CD14-positive monocyte (primary cell): ENCODE measurements around the gene LRRC74A. TPM values are rescaled to one million over a fixed set of nuclear protein-coding genes. Genes with fewer than 3 reads are reported as not detected.

Experiments
- DNase-seq, 3 donors: peaks; one replicate each; pipeline ENCODE4 v3.0.0-alpha.2; 2011 to 2022
- H2AFZ ChIP-seq: 2 replicates; pipeline ENCODE4 v1.6.0; 2012; ENCODE audit warnings: mild to moderate bottlenecking, low read depth, low read length, inconsistent platforms; ENCODE audit not compliant: insufficient read depth, poor library complexity, severe bottlenecking
- H3K27ac ChIP-seq, 2 donors: 1 replicate in 1 of 2; 2 replicates in 1 of 2; pipeline ENCODE4 v1.5.1; 2012 to 2013; ENCODE audit warnings: low read length in 2 of 2, control low read depth in 1 of 2, inconsistent platforms in 1 of 2, low read depth in 1 of 2, mild to moderate bottlenecking in 1 of 2
- H3K27me3 ChIP-seq, 2 donors: one replicate each; pipeline versions ENCODE4 v1.6.0 to v1.6.1; 2011 to 2013; ENCODE audit warnings: low read length in 2 of 2; ENCODE audit not compliant: control insufficient read depth in 2 of 2, insufficient read depth in 2 of 2
- H3K36me3 ChIP-seq, 2 donors: replicated peaks in 1 of 2; 1 replicate in 1 of 2; 2 replicates in 1 of 2; pipeline versions ENCODE4 v1.5.1 to v1.6.1; 2012 to 2013; ENCODE audit warnings: low read length in 2 of 2, control low read depth in 1 of 2, inconsistent platforms in 1 of 2, mild to moderate bottlenecking in 1 of 2; ENCODE audit not compliant: insufficient read depth in 2 of 2, control insufficient read depth in 1 of 2
- H3K4me1 ChIP-seq, 2 donors: 1 replicate in 1 of 2; 2 replicates in 1 of 2; pipeline versions ENCODE4 v1.5.1 to v1.6.1; 2012 to 2013; ENCODE audit warnings: low read length in 2 of 2, control low read depth in 1 of 2, inconsistent platforms in 1 of 2, mild to moderate bottlenecking in 1 of 2, moderate library complexity in 1 of 2; ENCODE audit not compliant: insufficient read depth in 2 of 2, control insufficient read depth in 1 of 2
- H3K4me2 ChIP-seq: replicated peaks from 2 replicates; pipeline ENCODE3; 2012; ENCODE audit warnings: low read length, moderate library complexity, mild to moderate bottlenecking; ENCODE audit not compliant: poor library complexity, severe bottlenecking; ENCODE audit errors: extremely low read depth
- H3K4me3 ChIP-seq, 3 experiments: fragments of 200-600 bp in 1 of 3; sonication (generic) in 1 of 3; replicated peaks in 1 of 3; 1 replicate in 2 of 3; 2 replicates in 1 of 3; pipeline ENCODE4 v1.5.1; 2011 to 2013; ENCODE audit warnings: low read length in 3 of 3, mild to moderate bottlenecking in 3 of 3, control low read depth in 2 of 3, low read depth in 2 of 3, inconsistent platforms in 1 of 3, moderate library complexity in 1 of 3
- H3K79me2 ChIP-seq: 2 replicates; pipeline ENCODE4 v1.6.0; 2012; ENCODE audit warnings: mild to moderate bottlenecking, control low read depth, inconsistent platforms, low read length, moderate library complexity; ENCODE audit not compliant: insufficient read depth
- H3K9ac ChIP-seq: 2 replicates; pipeline ENCODE4 v1.6.0; 2017; ENCODE audit warnings: low read length, mild to moderate bottlenecking; ENCODE audit not compliant: insufficient read depth, poor library complexity, severe bottlenecking
- H3K9me3 ChIP-seq, 2 donors: replicated peaks in 1 of 2; 1 replicate in 1 of 2; 2 replicates in 1 of 2; pipeline versions ENCODE4 v1.5.1 to v1.6.1; 2012 to 2013; ENCODE audit warnings: low read length in 2 of 2, control low read depth in 1 of 2; ENCODE audit not compliant: control insufficient read depth in 1 of 2, insufficient read depth in 1 of 2
- H4K20me1 ChIP-seq: 2 replicates; pipeline ENCODE4 v1.6.0; 2012; ENCODE audit warnings: mild to moderate bottlenecking, low read length, control low read depth, moderate library complexity; ENCODE audit not compliant: insufficient read depth
- H3K27ac Mint-ChIP-seq, 7 donors: one replicate each; pipeline ENCODE4 v1.8.0; 2020; ENCODE audit warnings: mild to moderate bottlenecking in 7 of 7, mixed read lengths in 7 of 7, moderate library complexity in 6 of 7, inconsistent platforms in 2 of 7
- H3K27me3 Mint-ChIP-seq, 3 donors: one replicate each; pipeline ENCODE4 v1.8.0; 2021 to 2022; ENCODE audit warnings: low read depth in 3 of 3, mild to moderate bottlenecking in 3 of 3, mixed read lengths in 3 of 3, moderate library complexity in 3 of 3, inconsistent platforms in 1 of 3
- H3K36me3 Mint-ChIP-seq, 2 donors: one replicate each; pipeline ENCODE4 v1.8.0; 2020; ENCODE audit warnings: mixed read lengths in 2 of 2, inconsistent platforms in 1 of 2, mild to moderate bottlenecking in 1 of 2
- H3K4me1 Mint-ChIP-seq: one replicate; pipeline ENCODE4 v1.8.0; 2020; ENCODE audit warnings: mild to moderate bottlenecking, mixed read lengths
- H3K4me3 Mint-ChIP-seq, 2 donors: one replicate each; pipeline ENCODE4 v1.8.0; 2020; ENCODE audit warnings: mild to moderate bottlenecking in 2 of 2, mixed read lengths in 2 of 2, moderate library complexity in 1 of 2
- H3K9me3 Mint-ChIP-seq, 7 donors: one replicate each; pipeline ENCODE4 v1.8.0; 2020 to 2022; ENCODE audit warnings: mixed read lengths in 7 of 7, mild to moderate bottlenecking in 6 of 7, moderate library complexity in 6 of 7, inconsistent platforms in 2 of 7
- CTCF ChIP-seq: fragments of 200-600 bp; IDR thresholded peaks from one replicate; pipeline ENCODE4 v1.8.0; 2022; ENCODE audit warnings: antibody characterized with exemption, mild to moderate bottlenecking
- WGBS: methylation state at CpG from one replicate; pipeline ENCODE4 v1.1.5; 2013; ENCODE audit warnings: missing lambda C conversion rate; ENCODE audit not compliant: insufficient coverage; 5-methylcytosine and 5-hydroxymethylcytosine counted together
- intact Hi-C, 2 donors: fragments of 100-400 bp; cut with micrococcal nuclease; formaldehyde crosslinking; loops; one replicate each; pipeline versions ENCODE4 v1.15.0 to v1.15.1; 2023
- polyA plus RNA-seq, 3 donors: library from polyadenylated mRNA; depleted of rRNA in 1 of 3; unstranded in 2 of 3; stranded (reverse) in 1 of 3; fragments of 300-500 nt in 2 of 3; fragments of >200 nt in 1 of 3; fragmentation: Illumina TruSeq in 2 of 3; gene quantifications; 1 replicate in 2 of 3; 2 replicates in 1 of 3; pipeline ENCODE4 v1.2.3, GENCODE V29; 2012 to 2021

Gene LRRC74A
- polyA plus RNA-seq, 3 donors, result 0.24 TPM; not detected in 2

DNA sequence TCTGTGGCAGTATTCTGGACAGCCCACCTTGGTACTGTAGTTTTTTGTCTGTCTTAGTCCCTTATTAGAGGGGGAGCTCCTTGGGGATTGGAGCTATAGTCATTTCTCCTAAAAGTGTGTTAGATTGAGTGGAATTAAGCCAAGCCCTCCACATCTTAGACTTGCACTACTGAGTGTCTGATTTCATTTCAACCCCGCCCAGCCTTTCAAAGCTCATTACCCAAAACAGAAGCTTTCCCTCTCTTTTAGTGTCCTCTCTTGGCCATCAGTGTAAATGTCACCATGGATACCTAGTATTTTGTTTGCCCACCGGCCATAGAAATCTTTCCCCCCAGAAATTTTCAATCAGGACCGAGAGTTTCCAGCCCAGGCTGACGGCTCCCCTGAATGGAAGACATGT lies 74.5 kb downstream of the LRRC74A start:
- Histone ChIP-seq H3K79me2 (no peaks in the 10 kb centered on the region), H3K9me3 (no peaks in the 10 kb centered on the region), H3K27ac (no peak overlapping the region), H3K36me3 (no peaks in the 10 kb centered on the region), H3K4me3 (no peak overlapping the region), H3K4me2 (no peak overlapping the region), H3K9ac (no peak overlapping the region), H2AFZ (no peak overlapping the region), H4K20me1 (no peaks in the 10 kb centered on the region), H3K4me1 (peaks cover 15% of the 10 kb centered on the region in 2 donors), H3K27me3 (no peaks in the 10 kb centered on the region)
- peaks cover 0 to 8% (median 1%) of the 10 kb centered on the region in 7 donors for H3K9me3 Mint-ChIP-seq
- H3K27ac Mint-ChIP-seq, result peak overlapping the region in 1 of 7 donors; percentile 54
- peaks cover 20% of the 10 kb centered on the region for H3K4me1 Mint-ChIP-seq
- no peaks in the 10 kb centered on the region for H3K36me3 Mint-ChIP-seq
- H3K27me3 Mint-ChIP-seq, result peaks cover 12 to 18% (median 13%) of the 10 kb centered on the region in 3 donors
- DNase-seq, result no peak
- no peak overlapping the region for H3K4me3 Mint-ChIP-seq
- intact Hi-C loops, result no loop called here
- 100% methylated on average over 1 of the region's 4 CpGs for WGBS
- TF ChIP-seq CTCF, result no peak

DNA sequence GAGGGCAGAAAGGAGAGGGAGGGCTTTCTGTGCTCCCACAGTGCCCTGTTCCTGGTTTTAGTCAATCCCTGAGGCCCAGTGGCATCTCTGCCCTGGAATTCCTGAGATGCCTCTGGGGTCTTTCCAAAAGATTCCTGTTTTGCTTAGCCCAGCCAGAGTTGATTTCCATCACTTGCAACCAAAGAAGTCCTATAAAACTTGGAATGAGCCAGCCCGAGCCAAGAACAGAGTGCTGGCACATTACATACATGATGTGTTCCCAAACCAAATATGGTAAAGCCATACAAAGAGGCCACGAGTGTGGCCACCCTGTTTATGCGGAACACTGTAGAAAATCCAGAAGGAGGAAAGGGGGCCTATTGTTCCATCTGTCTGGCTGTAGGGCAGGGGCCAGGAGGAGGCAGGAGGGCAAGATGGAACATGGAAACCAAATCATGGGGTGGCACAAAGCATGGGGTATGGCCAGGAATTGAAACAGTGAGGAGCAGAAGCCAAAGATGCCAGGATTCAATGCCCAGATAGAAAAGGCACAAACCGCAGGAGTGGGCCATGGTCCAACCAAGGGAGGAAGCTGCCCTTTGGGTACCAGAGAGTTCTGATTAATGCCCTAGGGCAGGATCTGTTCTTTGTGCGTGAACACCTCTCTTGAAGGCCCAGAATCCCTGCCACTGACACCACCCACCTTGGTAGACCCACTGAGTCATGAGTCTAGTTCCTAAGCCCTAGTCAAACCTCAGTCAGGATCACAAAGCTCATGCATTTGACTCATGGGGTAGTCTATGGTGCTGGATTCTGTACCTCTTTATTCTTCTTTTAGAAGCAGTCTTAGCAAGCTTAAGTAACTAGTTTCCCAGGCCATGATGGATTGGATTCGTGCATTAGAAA lies 75.2 kb downstream of the LRRC74A start:
- no peaks in the 10 kb centered on the region for H3K79me2 ChIP-seq
- TF ChIP-seq CTCF, result no peak
- Mint-ChIP-seq H3K27me3 (peaks cover 12 to 18% (median 13%) of the 10 kb centered on the region in 3 donors), H3K9me3 (peaks cover 0 to 8% (median 0%) of the 10 kb centered on the region in 7 donors), H3K36me3 (no peaks in the 10 kb centered on the region), H3K4me1 (peaks cover 21% of the 10 kb centered on the region), H3K27ac (peak overlapping the region in 1 of 7 donors; percentile 39), H3K4me3 (no peak overlapping the region)
- DNase-seq, result no peak
- intact Hi-C loops, result no loop called here
- H3K9me3 ChIP-seq, result no peaks in the 10 kb centered on the region
- no peaks in the 10 kb centered on the region for H3K27me3 ChIP-seq
- H2AFZ ChIP-seq, result no peak overlapping the region
- H3K9ac ChIP-seq, result no peak overlapping the region
- H3K4me1 ChIP-seq, result peaks cover 16 to 19% of the 10 kb centered on the region in 2 donors
- H3K27ac ChIP-seq, result no peak overlapping the region
- H3K4me2 ChIP-seq, result no peak overlapping the region
- no peaks in the 10 kb centered on the region for H4K20me1 ChIP-seq
- 85% methylated on average over 4 of the region's 6 CpGs for WGBS
- H3K4me3 ChIP-seq, result no peak overlapping the region
- H3K36me3 ChIP-seq, result no peaks in the 10 kb centered on the region
